H1 (cell line): ENCODE measurements around the gene NRROS. TPM values are rescaled to one million over a fixed set of nuclear protein-coding genes. Genes with fewer than 3 reads are reported as not detected.

Experiments used
- CTCF ChIA-PET: fragments of 300-600 bp; sonication (Branson Sonifier 250); formaldehyde crosslinking; loops from one replicate; lab custom pipeline; 2021; ENCODE audit not compliant: partially characterized antibody; lab: Charles Lee
- POLR2A ChIA-PET: fragments of 300-600 bp; sonication (Branson Sonifier 250); formaldehyde crosslinking; loops from one replicate; lab custom pipeline; 2021; ENCODE audit warnings: inconsistent platforms; ENCODE audit not compliant: partially characterized antibody; lab: Charles Lee
- DNase-seq, 2 experiments: peaks; one replicate each; pipeline versions ENCODE4 v3.0.0 to v3.0.0-alpha.2; 2010 to 2022; ENCODE audit warnings: low spot score in 2 of 2, low read depth in 1 of 2, mixed read lengths in 1 of 2
- FAIRE-seq: peaks from 2 replicates; lab custom pipeline; 2011; peaks lifted over from hg19 to GRCh38; lab: Jason Lieb, UNC
- H2AFZ ChIP-seq: 2 replicates; pipeline ENCODE4 v1.8.1; 2012; ENCODE audit warnings: low read length, inconsistent platforms
- H2AK5ac ChIP-seq: 2 replicates; pipeline ENCODE4 v1.6.1; 2013; ENCODE audit warnings: low read depth, low read length
- H2BK120ac ChIP-seq: replicated peaks from 2 replicates; pipeline ENCODE3; 2013; ENCODE audit warnings: low read depth, low read length, inconsistent platforms
- H2BK12ac ChIP-seq: 2 replicates; pipeline ENCODE4 v1.6.1; 2013; ENCODE audit warnings: low read depth, low read length
- H2BK15ac ChIP-seq: 2 replicates; pipeline ENCODE4 v1.6.1; 2013; ENCODE audit warnings: low read length
- H2BK20ac ChIP-seq: 2 replicates; pipeline ENCODE4 v1.6.1; 2013; ENCODE audit warnings: low read length
- H2BK5ac ChIP-seq: 2 replicates; pipeline ENCODE4 v1.6.1; 2013; ENCODE audit warnings: low read depth, low read length
- H3K14ac ChIP-seq: 2 replicates; pipeline ENCODE4 v1.6.1; 2013; ENCODE audit warnings: inconsistent platforms; ENCODE audit not compliant: insufficient read length
- H3K18ac ChIP-seq: 2 replicates; pipeline ENCODE4 v1.6.1; 2013; ENCODE audit warnings: low read length; ENCODE audit errors: extremely low read depth
- H3K23ac ChIP-seq: 2 replicates; pipeline ENCODE4 v1.6.1; 2013; ENCODE audit warnings: inconsistent platforms; ENCODE audit not compliant: insufficient read length
- H3K23me2 ChIP-seq: 2 replicates; pipeline ENCODE4 v1.6.1; 2013; ENCODE audit warnings: low read depth, low read length
- H3K27ac ChIP-seq: 2 replicates; pipeline ENCODE4 v1.6.1; 2011; ENCODE audit warnings: low read depth, low read length, inconsistent platforms
- H3K27me3 ChIP-seq, 4 experiments: replicated peaks in 1 of 4; 1 replicate in 1 of 4; 2 replicates in 3 of 4; pipeline versions ENCODE4 v1.6.1 to v1.8.1; 2011 to 2013; ENCODE audit warnings: low read length in 3 of 4, mild to moderate bottlenecking in 3 of 4, inconsistent platforms in 2 of 4, mixed read lengths in 2 of 4, moderate library complexity in 1 of 4; ENCODE audit not compliant: control insufficient read depth in 3 of 4, insufficient read depth in 3 of 4; ENCODE audit errors: extremely low read depth in 1 of 4
- H3K36me3 ChIP-seq, 4 experiments: 2 replicates each; pipeline versions ENCODE4 v1.6.1 to v1.8.1; 2011 to 2013; ENCODE audit warnings: mild to moderate bottlenecking in 4 of 4, low read length in 3 of 4, moderate library complexity in 2 of 4, control low read depth in 1 of 4, inconsistent platforms in 1 of 4; ENCODE audit not compliant: insufficient read depth in 4 of 4, control insufficient read depth in 2 of 4
- H3K4ac ChIP-seq: replicated peaks from 2 replicates; pipeline ENCODE3; 2013; ENCODE audit warnings: low read length, low read depth, mixed read lengths, inconsistent platforms; ENCODE audit not compliant: insufficient read length
- H3K4me1 ChIP-seq, 4 experiments: replicated peaks in 1 of 4; 1 replicate in 1 of 4; 2 replicates in 3 of 4; pipeline versions ENCODE4 v1.6.1 to v1.8.1; 2011 to 2013; ENCODE audit warnings: low read length in 3 of 4, inconsistent platforms in 2 of 4, mixed read lengths in 1 of 4; ENCODE audit not compliant: insufficient read depth in 4 of 4, control insufficient read depth in 3 of 4
- H3K4me2 ChIP-seq, 2 experiments: 2 replicates each; pipeline versions ENCODE4 v1.6.1 to v1.8.1; 2011 to 2013; ENCODE audit warnings: low read depth in 2 of 2, low read length in 2 of 2, control low read depth in 1 of 2, inconsistent platforms in 1 of 2, mild to moderate bottlenecking in 1 of 2; ENCODE audit not compliant: insufficient read depth in 1 of 2
- H3K4me3 ChIP-seq, 4 experiments: fragments of 200-600, 300-600 bp in 1 of 4; sonication (generic), shearing (Covaris generic), sonication (Bioruptor Twin) in 1 of 4; 2 replicates each; pipeline versions ENCODE4 v1.5.1 to v1.8.1; 2011 to 2016; ENCODE audit warnings: low read length in 4 of 4, low read depth in 3 of 4, control low read depth in 2 of 4, inconsistent platforms in 2 of 4, mild to moderate bottlenecking in 2 of 4, mixed read lengths in 1 of 4, moderate library complexity in 1 of 4; ENCODE audit not compliant: insufficient read depth in 2 of 4; ENCODE audit errors: extremely low read depth in 1 of 4
- H3K56ac ChIP-seq: replicated peaks from 2 replicates; pipeline ENCODE3; 2013; ENCODE audit warnings: low read depth, mild to moderate bottlenecking, mixed read lengths, low read length, inconsistent platforms; ENCODE audit not compliant: insufficient read length
- H3K79me1 ChIP-seq: 2 replicates; pipeline ENCODE4 v1.6.1; 2013; ENCODE audit warnings: low read depth, low read length, control low read depth
- H3K79me2 ChIP-seq, 2 experiments: 2 replicates each; pipeline versions ENCODE4 v1.6.1 to v1.8.1; 2012 to 2013; ENCODE audit warnings: low read length in 2 of 2, mild to moderate bottlenecking in 2 of 2, inconsistent platforms in 1 of 2; ENCODE audit not compliant: insufficient read depth in 2 of 2, control insufficient read depth in 1 of 2
- H3K9ac ChIP-seq, 4 experiments: replicated peaks in 1 of 4; 1 replicate in 1 of 4; 2 replicates in 3 of 4; pipeline versions ENCODE4 v1.6.1 to v1.8.1; 2011 to 2013; ENCODE audit warnings: low read depth in 3 of 4, low read length in 3 of 4, control low read depth in 2 of 4, mild to moderate bottlenecking in 2 of 4, moderate library complexity in 2 of 4, inconsistent platforms in 1 of 4; ENCODE audit errors: extremely low read depth in 1 of 4
- H3K9me3 ChIP-seq, 2 experiments: 2 replicates each; pipeline versions ENCODE4 v1.6.1 to v1.8.1; 2012 to 2013; ENCODE audit warnings: mild to moderate bottlenecking in 2 of 2, moderate library complexity in 2 of 2, control low read depth in 1 of 2, inconsistent platforms in 1 of 2, low read depth in 1 of 2, low read length in 1 of 2, mixed read lengths in 1 of 2; ENCODE audit not compliant: insufficient read depth in 2 of 2
- H4K20me1 ChIP-seq, 2 experiments: replicated peaks in 1 of 2; 2 replicates each; pipeline versions ENCODE3 to v1.8.1; 2011 to 2013; ENCODE audit warnings: inconsistent platforms in 2 of 2, low read length in 2 of 2, mild to moderate bottlenecking in 1 of 2; ENCODE audit not compliant: insufficient read depth in 2 of 2, control insufficient read depth in 1 of 2
- H4K5ac ChIP-seq: 2 replicates; pipeline ENCODE4 v1.6.1; 2013; ENCODE audit warnings: low read length, low read depth, mixed read lengths, inconsistent platforms; ENCODE audit not compliant: insufficient read length
- H4K8ac ChIP-seq: 2 replicates; pipeline ENCODE4 v1.8.0; 2013; ENCODE audit warnings: mild to moderate bottlenecking, moderate library complexity, low read length, inconsistent platforms; ENCODE audit not compliant: insufficient read depth; ENCODE audit errors: extremely low read depth
- H4K91ac ChIP-seq: replicated peaks from 2 replicates; pipeline ENCODE3; 2013; ENCODE audit warnings: low read length, mixed read lengths, inconsistent platforms; ENCODE audit not compliant: insufficient read length
- CEBPB ChIP-seq: IDR thresholded peaks from 2 replicates; pipeline ENCODE4 v1.6.1; 2012; ENCODE audit warnings: low read depth, low read length
- POU5F1 ChIP-seq: IDR thresholded peaks from 2 replicates; pipeline ENCODE4 v1.6.1; 2011; ENCODE audit warnings: low read depth, mild to moderate bottlenecking, low read length, moderate library complexity
- RNF2 ChIP-seq: fragments of 200-900, 300-1000 bp; sonication (generic); IDR thresholded peaks from 2 replicates; pipeline ENCODE4 v1.7.1; 2016; ENCODE audit warnings: borderline replicate concordance, low read depth, mild to moderate bottlenecking, antibody characterized with exemption, low read length; ENCODE audit not compliant: poor library complexity, severe bottlenecking; ENCODE audit errors: missing control alignments
- SIRT6 ChIP-seq: IDR thresholded peaks from one replicate; pipeline ENCODE4 v1.7.1; 2012; ENCODE audit warnings: low read length, inconsistent platforms
- SP4 ChIP-seq: IDR thresholded peaks from 2 replicates; pipeline ENCODE4 v1.6.1; 2012; ENCODE audit warnings: low read length, inconsistent platforms
- ZNF274 ChIP-seq: IDR thresholded peaks from 2 replicates; pipeline ENCODE4 v1.7.0; 2012; ENCODE audit warnings: low read length, borderline replicate concordance; ENCODE audit errors: extremely low read depth
- WGBS, 2 experiments: shearing (Covaris generic) in 1 of 2; methylation state at CpG; one replicate each; pipeline versions ENCODE4 v1.1.6 to v1.1.7; 2013 to 2015; ENCODE audit warnings: low lambda C conversion rate in 2 of 2, mixed read lengths in 2 of 2, inconsistent platforms in 1 of 2, low coverage in 1 of 2, missing lambda C conversion rate in 1 of 2; ENCODE audit not compliant: insufficient replicate concordance in 2 of 2, insufficient coverage in 1 of 2, insufficient read length in 1 of 2; ENCODE audit errors: extremely low coverage in 1 of 2, missing lambda C conversion rate in 1 of 2; 5-methylcytosine and 5-hydroxymethylcytosine counted together
- polyA plus RNA-seq, 7 experiments: library from polyadenylated mRNA; depleted of rRNA in 3 of 7; stranded (reverse) in 5 of 7; unstranded in 2 of 7; fragments of >200 nt in 5 of 7; fragments of 200-250 nt in 2 of 7; gene quantifications; 1 replicate in 5 of 7; 2 replicates in 1 of 7; 4 replicates in 1 of 7; pipeline versions ENCODE4 v1.2.1 to v1.2.3, GENCODE V29; 2011 to 2013; ENCODE audit warnings: missing spikeins in 2 of 7, mixed read lengths in 2 of 7
- total RNA-seq: library from RNA; stranded (reverse); fragmentation: NEBNext Ultra II Directional; extraction: Animal tissue kit (Norgen Biotek cat#: 25700); gene quantifications from 2 replicates; pipeline ENCODE4 v1.2.1, GENCODE V29; 2021

The NRROS gene
- total and polyA plus RNA-seq, 2 of the 8 experiments (the other 6 are each of a cell fraction or from before 2014, with no cell fraction given): 5.3 to 7.3 TPM

DNA sequence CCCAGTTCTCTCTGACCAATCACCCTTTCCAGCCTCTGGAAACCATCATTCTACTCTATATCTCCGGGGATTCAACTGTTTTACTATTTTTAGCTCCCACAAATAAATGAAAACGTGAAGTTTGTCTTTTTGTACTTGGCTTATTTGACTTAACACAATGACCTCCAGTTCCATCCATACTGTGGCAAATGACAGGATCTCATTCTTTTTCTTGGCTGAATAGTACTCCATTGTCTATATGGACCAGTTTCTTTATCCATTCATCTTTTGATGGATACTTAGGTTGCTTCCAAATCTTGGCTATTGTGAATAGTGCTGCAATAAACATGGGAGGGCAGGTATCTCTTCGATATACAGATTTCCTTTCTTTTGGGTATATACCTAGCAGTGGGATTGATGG is 34.1 kb downstream of the NRROS start:
- H3K4me1 ChIP-seq: no peaks in the 10 kb centered on the region
- no peak overlapping the region for H3K14ac ChIP-seq
- H2BK120ac ChIP-seq: no peak overlapping the region
- ChIA-PET POLR2A (no interaction called here), CTCF (interaction anchor here (1.0 to 1.5 kb wide), 3 partner anchors 11 to 64 kb away, joined by 3 to 5 read pairs (median 3); no protein-coding TSS in a partner anchor)
- no peaks in the 10 kb centered on the region for H3K27me3 ChIP-seq
- H2BK5ac ChIP-seq: no peak overlapping the region
- no peak overlapping the region for H2BK12ac ChIP-seq
- no peak overlapping the region for H3K9ac ChIP-seq
- no peak overlapping the region for H3K56ac ChIP-seq
- TF ChIP-seq SIRT6 (no peak), ZNF274 (no peak), RNF2 (no peak), CEBPB (no peak), POU5F1 (no peak), SP4 (no peak)
- H3K23me2 ChIP-seq: no peaks in the 10 kb centered on the region
- no peak overlapping the region for H3K4me2 ChIP-seq
- H3K79me1 ChIP-seq: no peaks in the 10 kb centered on the region
- WGBS, 2 experiments: 98% methylated on average over 3 of the region's 3 CpGs; no CpG with 5 or more reads in 1 of the 2 experiments
- DNase-seq: no peak
- FAIRE-seq: no peak
- H3K23ac ChIP-seq: no peak overlapping the region
- H3K36me3 ChIP-seq: no peaks in the 10 kb centered on the region
- no peak overlapping the region for H4K8ac ChIP-seq
- H4K5ac ChIP-seq: no peak overlapping the region
- H3K4me3 ChIP-seq: no peak overlapping the region
- H2BK20ac ChIP-seq: no peak overlapping the region
- no peak overlapping the region for H2BK15ac ChIP-seq
- H4K20me1 ChIP-seq: no peaks in the 10 kb centered on the region
- no peak overlapping the region for H3K27ac ChIP-seq
- no peaks in the 10 kb centered on the region; a peak in 1 of 4 replicates for H3K9me3 ChIP-seq
- no peaks in the 10 kb centered on the region for H3K79me2 ChIP-seq
- no peak overlapping the region for H3K4ac ChIP-seq
- H4K91ac ChIP-seq: no peak overlapping the region
- no peak overlapping the region for H2AFZ ChIP-seq
- no peak overlapping the region for H3K18ac ChIP-seq
- no peak overlapping the region for H2AK5ac ChIP-seq
